Smooth muscle cell (in vitro differentiated cells): ENCODE results near the gene MED27. TPM values are rescaled to one million over a fixed set of nuclear protein-coding genes. Genes with fewer than 3 reads are reported as not detected.

Experiments
- DNase-seq: peaks from one replicate; lab custom pipeline; 2025; ENCODE audit not compliant: unreplicated experiment; lab: John Stamatoyannopoulos, UW
- H2AFZ ChIP-seq: fragments of 200-600 bp; sonication (generic); 2 replicates; pipeline ENCODE4 v1.6.0; 2016; ENCODE audit warnings: antibody characterized with exemption, low read depth, mild to moderate bottlenecking
- H3F3A ChIP-seq: fragments of 200-600 bp; sonication (generic); 2 replicates; pipeline ENCODE4 v1.6.0; 2017; ENCODE audit warnings: antibody characterized with exemption, low read depth
- H3K27ac ChIP-seq: fragments of 200-600 bp; sonication (generic); 2 replicates; pipeline ENCODE4 v1.5.1; 2016; ENCODE audit warnings: low read depth, mild to moderate bottlenecking
- H3K27me3 ChIP-seq: fragments of 200-600 bp; sonication (generic); 2 replicates; pipeline ENCODE4 v1.6.1; 2016; ENCODE audit warnings: low read depth, mild to moderate bottlenecking
- H3K36me3 ChIP-seq: fragments of 200-600 bp; sonication (generic); 2 replicates; pipeline ENCODE4 v1.5.1; 2016; ENCODE audit warnings: low read depth
- H3K4me1 ChIP-seq: fragments of 200-600 bp; sonication (generic); 2 replicates; pipeline ENCODE4 v1.5.1; 2016; ENCODE audit warnings: low read depth
- H3K4me2 ChIP-seq: fragments of 200-600 bp; sonication (generic); 2 replicates; pipeline ENCODE4 v1.6.0; 2016; ENCODE audit warnings: mild to moderate bottlenecking
- H3K4me3 ChIP-seq: fragments of 200-600 bp; sonication (generic); 2 replicates; pipeline ENCODE4 v1.5.1; 2016; ENCODE audit warnings: mild to moderate bottlenecking
- H3K79me2 ChIP-seq: fragments of 200-600 bp; sonication (generic); 2 replicates; pipeline ENCODE4 v1.6.0; 2016; ENCODE audit warnings: low read depth, mild to moderate bottlenecking
- H3K9ac ChIP-seq: fragments of 200-600 bp; sonication (generic); 2 replicates; pipeline ENCODE4 v1.6.0; 2016; ENCODE audit warnings: low read depth
- H3K9me3 ChIP-seq: fragments of 200-600 bp; sonication (generic); replicated peaks from 2 replicates; pipeline ENCODE4 v1.5.1; 2016; ENCODE audit warnings: low read depth
- H4K20me1 ChIP-seq: fragments of 200-600 bp; sonication (generic); 2 replicates; pipeline ENCODE4 v1.6.0; 2016; ENCODE audit warnings: low read depth
- WGBS: methylation state at CpG from one replicate; pipeline ENCODE4 v1.1.7; 2016; ENCODE audit warnings: low lambda C conversion rate; 5-methylcytosine and 5-hydroxymethylcytosine counted together
- polyA plus RNA-seq: library from polyadenylated mRNA; unstranded; fragments of >200 nt; fragmentation: Nextera tagmentation; extraction: Ambion mirVana; gene quantifications from 2 replicates; pipeline ENCODE4 v1.2.1, GENCODE V29; 2016
- total RNA-seq: library from RNA; depleted of rRNA; stranded (reverse); fragments of >200 nt; gene quantifications from 2 replicates; pipeline ENCODE4 v1.2.3, GENCODE V29; 2014
- TF ChIP-seq, protein P1 (sequence below): fragments of 200-600 bp; sonication (generic); IDR thresholded peaks from 2 replicates; pipeline ENCODE4 v1.5.1; 2017; ENCODE audit warnings: borderline replicate concordance, mild to moderate bottlenecking, antibody characterized with exemption; ENCODE audit not compliant: insufficient read depth, poor library complexity, severe bottlenecking

Gene MED27
- total and polyA plus RNA-seq, 2 experiments from 2014 or later, result 24.0 to 50.0 TPM

GRCh38 chr9:131879911-131880290, 199.8 kb downstream of the MED27 start:
- H3F3A ChIP-seq, result no peaks in the 10 kb centered on the region
- no peak overlapping the region for H3K27ac ChIP-seq
- peaks cover 16% of the 10 kb centered on the region for H4K20me1 ChIP-seq
- no peaks in the 10 kb centered on the region for H3K36me3 ChIP-seq
- no peak overlapping the region for H2AFZ ChIP-seq
- no peaks in the 10 kb centered on the region for H3K27me3 ChIP-seq
- TF ChIP-seq, protein P1, sequence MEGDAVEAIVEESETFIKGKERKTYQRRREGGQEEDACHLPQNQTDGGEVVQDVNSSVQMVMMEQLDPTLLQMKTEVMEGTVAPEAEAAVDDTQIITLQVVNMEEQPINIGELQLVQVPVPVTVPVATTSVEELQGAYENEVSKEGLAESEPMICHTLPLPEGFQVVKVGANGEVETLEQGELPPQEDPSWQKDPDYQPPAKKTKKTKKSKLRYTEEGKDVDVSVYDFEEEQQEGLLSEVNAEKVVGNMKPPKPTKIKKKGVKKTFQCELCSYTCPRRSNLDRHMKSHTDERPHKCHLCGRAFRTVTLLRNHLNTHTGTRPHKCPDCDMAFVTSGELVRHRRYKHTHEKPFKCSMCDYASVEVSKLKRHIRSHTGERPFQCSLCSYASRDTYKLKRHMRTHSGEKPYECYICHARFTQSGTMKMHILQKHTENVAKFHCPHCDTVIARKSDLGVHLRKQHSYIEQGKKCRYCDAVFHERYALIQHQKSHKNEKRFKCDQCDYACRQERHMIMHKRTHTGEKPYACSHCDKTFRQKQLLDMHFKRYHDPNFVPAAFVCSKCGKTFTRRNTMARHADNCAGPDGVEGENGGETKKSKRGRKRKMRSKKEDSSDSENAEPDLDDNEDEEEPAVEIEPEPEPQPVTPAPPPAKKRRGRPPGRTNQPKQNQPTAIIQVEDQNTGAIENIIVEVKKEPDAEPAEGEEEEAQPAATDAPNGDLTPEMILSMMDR, result no peak
- H3K4me3 ChIP-seq, result no peak overlapping the region
- H3K79me2 ChIP-seq, result no peaks in the 10 kb centered on the region
- H3K4me2 ChIP-seq, result no peak overlapping the region
- WGBS, result 97% methylated on average over 13 of the region's 13 CpGs
- no peak for DNase-seq
- H3K4me1 ChIP-seq, result no peaks in the 10 kb centered on the region
- no peak overlapping the region for H3K9ac ChIP-seq
- no peaks in the 10 kb centered on the region for H3K9me3 ChIP-seq

- TF ChIP-seq, protein P1, result no peak
- DNase-seq, result no peak
These were observed 200.3 kb downstream of the MED27 start for GRCh38 chr9:131879181-131879910.

GRCh38 chr9:131876486-131876885, 203.2 kb downstream of the MED27 start:
- no peaks in the 10 kb centered on the region for H3F3A ChIP-seq
- no peak overlapping the region for H3K4me3 ChIP-seq
- no peak overlapping the region for H3K4me2 ChIP-seq
- H3K9me3 ChIP-seq, result no peaks in the 10 kb centered on the region
- no peak overlapping the region for H3K27ac ChIP-seq
- H2AFZ ChIP-seq, result no peak overlapping the region
- H3K4me1 ChIP-seq, result no peaks in the 10 kb centered on the region
- H3K36me3 ChIP-seq, result no peaks in the 10 kb centered on the region
- no peak overlapping the region for H3K9ac ChIP-seq
- no peak for DNase-seq
- peaks cover 46% of the 10 kb centered on the region for H4K20me1 ChIP-seq
- WGBS, result 96% methylated on average over 16 of the region's 16 CpGs
- TF ChIP-seq, protein P1, result no peak
- H3K79me2 ChIP-seq, result no peaks in the 10 kb centered on the region
- no peaks in the 10 kb centered on the region for H3K27me3 ChIP-seq

More at GRCh38 chr9:131879181-131879910, 200.3 kb downstream of the MED27 start:
- Histone ChIP-seq H3K27ac (no peak overlapping the region), H3K9me3 (no peaks in the 10 kb centered on the region), H4K20me1 (peaks cover 22% of the 10 kb centered on the region), H3F3A (no peaks in the 10 kb centered on the region), H2AFZ (no peak overlapping the region), H3K4me3 (no peak overlapping the region), H3K79me2 (no peaks in the 10 kb centered on the region), H3K4me1 (no peaks in the 10 kb centered on the region), H3K9ac (no peak overlapping the region), H3K4me2 (no peak overlapping the region), H3K27me3 (no peaks in the 10 kb centered on the region), H3K36me3 (no peaks in the 10 kb centered on the region)
- 91% methylated on average over 11 of the region's 11 CpGs for WGBS
